SK-N-SH treated with all-trans-retinoic acid at 6 μM for 48 hours (cell line): Measurements from ENCODE around the gene CDKN2B.

Experiments
- ATAC-seq: fragments of 200-7000 bp; cut with Tn5 transposase; 3 replicates; pipeline ENCODE4 v1.9.1; 2020; ENCODE audit warnings: mild to moderate bottlenecking, moderate library complexity
- ARNTL ChIP-seq: fragments of 450-650 bp; formaldehyde crosslinking; IDR thresholded peaks from 2 replicates; pipeline ENCODE4 v1.5.0; 2020; ENCODE audit warnings: low read depth, mild to moderate bottlenecking, moderate library complexity, borderline replicate concordance
- BACH2 ChIP-seq: fragments of 250-450 bp; sonication (Bioruptor Pico); IDR thresholded peaks from 2 replicates; pipeline ENCODE4 v1.9.0; 2021; ENCODE audit warnings: mild to moderate bottlenecking, borderline replicate concordance
- CSDC2 ChIP-seq: fragments of 250-450 bp; sonication (Bioruptor Pico); IDR thresholded peaks from 2 replicates; pipeline ENCODE4 v1.5.0; 2020; ENCODE audit warnings: mild to moderate bottlenecking, moderate library complexity
- CSRNP3 ChIP-seq: fragments of 250-450 bp; sonication (Bioruptor Pico); IDR thresholded peaks from 2 replicates; pipeline ENCODE4 v1.5.1; 2021; ENCODE audit warnings: mild to moderate bottlenecking, moderate library complexity
- ESRRG ChIP-seq: fragments of 250-450 bp; sonication (Bioruptor Pico); IDR thresholded peaks from 2 replicates; pipeline ENCODE4 v1.6.1; 2021; ENCODE audit warnings: mild to moderate bottlenecking
- GLIS3 ChIP-seq: fragments of 250-450 bp; sonication (Bioruptor Pico); IDR thresholded peaks from 2 replicates; pipeline ENCODE4 v1.5.0; 2020; ENCODE audit warnings: mild to moderate bottlenecking, moderate library complexity
- ISL1 ChIP-seq: fragments of 250-450 bp; sonication (Bioruptor Pico); IDR thresholded peaks from 2 replicates; pipeline ENCODE4 v2.1.2; 2022; ENCODE audit warnings: mild to moderate bottlenecking, moderate library complexity
- OSR1 ChIP-seq: fragments of 250-450 bp; sonication (Bioruptor Pico); IDR thresholded peaks from 2 replicates; pipeline ENCODE4 v1.8.0; 2022; ENCODE audit warnings: moderate library complexity, mild to moderate bottlenecking, inconsistent platforms
- PATZ1 ChIP-seq: fragments of 250-450 bp; sonication (Bioruptor Pico); IDR thresholded peaks from 2 replicates; pipeline ENCODE4 v1.8.0; 2020; ENCODE audit warnings: mild to moderate bottlenecking, moderate library complexity, borderline replicate concordance
- POU6F1 ChIP-seq: fragments of 250-450 bp; sonication (Bioruptor Pico); IDR thresholded peaks from 2 replicates; pipeline ENCODE4 v1.8.0; 2021; ENCODE audit warnings: low read depth, mild to moderate bottlenecking, moderate library complexity, borderline replicate concordance
- PPARA ChIP-seq: fragments of 250-450 bp; sonication (Bioruptor Pico); IDR thresholded peaks from 2 replicates; pipeline ENCODE4 v1.5.0; 2020; ENCODE audit warnings: mild to moderate bottlenecking, borderline replicate concordance
- RARB ChIP-seq: fragments of 250-450 bp; sonication (Bioruptor Pico); IDR thresholded peaks from 2 replicates; pipeline ENCODE4 v1.8.0; 2021; ENCODE audit warnings: mild to moderate bottlenecking, moderate library complexity
- SNAI2 ChIP-seq: fragments of 250-450 bp; sonication (Bioruptor Pico); IDR thresholded peaks from 2 replicates; pipeline ENCODE4 v1.5.0; 2020; ENCODE audit warnings: mild to moderate bottlenecking, moderate library complexity
- TCF4 ChIP-seq: fragments of 250-450 bp; sonication (Bioruptor Pico); IDR thresholded peaks from 2 replicates; pipeline ENCODE4 v1.8.0; 2021; ENCODE audit warnings: mild to moderate bottlenecking, moderate library complexity, borderline replicate concordance
- TOX ChIP-seq: fragments of 250-450 bp; sonication (Bioruptor Pico); IDR thresholded peaks from 2 replicates; pipeline ENCODE4 v1.8.0; 2021; ENCODE audit warnings: mild to moderate bottlenecking, moderate library complexity, borderline replicate concordance
- TSHZ2 ChIP-seq: fragments of 250-450 bp; sonication (Bioruptor Pico); IDR thresholded peaks from 2 replicates; pipeline ENCODE4 v1.5.0; 2020; ENCODE audit warnings: mild to moderate bottlenecking, moderate library complexity
- ZC3H10 ChIP-seq: fragments of 250-450 bp; sonication (Bioruptor Pico); IDR thresholded peaks from 2 replicates; pipeline ENCODE4 v1.5.1; 2021; ENCODE audit warnings: mild to moderate bottlenecking, moderate library complexity
- ZFP3 ChIP-seq: fragments of 250-450 bp; sonication (Bioruptor Pico); IDR thresholded peaks from 2 replicates; pipeline ENCODE4 v1.5.0; 2020; ENCODE audit warnings: mild to moderate bottlenecking, moderate library complexity
- ZFP30 ChIP-seq: fragments of 450-650 bp; formaldehyde crosslinking; IDR thresholded peaks from 2 replicates; pipeline ENCODE4 v1.5.0; 2022; ENCODE audit warnings: mild to moderate bottlenecking, moderate library complexity
- ZNF565 ChIP-seq: fragments of 450-650 bp; formaldehyde crosslinking; conservative IDR thresholded peaks from 2 replicates; pipeline ENCODE4 v1.5.0; 2020; ENCODE audit warnings: low read depth, mild to moderate bottlenecking, moderate library complexity
- ZNF70 ChIP-seq: fragments of 450-650 bp; formaldehyde crosslinking; IDR thresholded peaks from 2 replicates; pipeline ENCODE4 v1.5.0; 2020; ENCODE audit warnings: mild to moderate bottlenecking, moderate library complexity
- ZNF8 ChIP-seq: fragments of 450-650 bp; formaldehyde crosslinking; IDR thresholded peaks from 2 replicates; pipeline ENCODE4 v1.5.0; 2020; ENCODE audit warnings: mild to moderate bottlenecking, moderate library complexity

The CDKN2B gene

GRCh38 chr9:22044583-22044982 is 35.5 kb upstream of the CDKN2B start:
- TF ChIP-seq GLIS3 (CRISPR knock-in tag) (no peak), PPARA (no peak), ZNF8 (no peak), POU6F1 (CRISPR knock-in tag) (no peak)
- TF ChIP-seq, all 23 proteins: peak for 0
- peak; percentile 50 for ATAC-seq

- ATAC-seq, result no peak
Measured at GRCh38 chr9:22043928-22044327, 34.8 kb upstream of the CDKN2B start.

GRCh38 chr9:22041775-22042174 is 32.7 kb upstream of the CDKN2B start:
- TF ChIP-seq GLIS3 (CRISPR knock-in tag) (no peak), TSHZ2 (CRISPR knock-in tag) (no peak), TCF4 (CRISPR knock-in tag) (no peak), PATZ1 (CRISPR knock-in tag) (no peak), BACH2 (CRISPR knock-in tag) (no peak), ZC3H10 (CRISPR knock-in tag) (no peak), TOX (CRISPR knock-in tag) (no peak), ZFP3 (no peak)
- peak; percentile 32 for ATAC-seq

More at GRCh38 chr9:22043928-22044327, 34.8 kb upstream of the CDKN2B start:
- TF ChIP-seq BACH2 (CRISPR knock-in tag) (no peak), POU6F1 (CRISPR knock-in tag) (no peak), GLIS3 (CRISPR knock-in tag) (no peak), SNAI2 (no peak), ZNF8 (no peak), ZFP3 (no peak), ZNF565 (CRISPR knock-in tag) (no peak), ARNTL (CRISPR knock-in tag) (no peak), TSHZ2 (CRISPR knock-in tag) (no peak), ZNF70 (CRISPR knock-in tag) (no peak), RARB (CRISPR knock-in tag) (no peak)

- ATAC-seq, result no peak
- TF ChIP-seq ZNF565 (CRISPR knock-in tag) (no peak), ISL1 (CRISPR knock-in tag) (no peak), ZFP30 (no peak), ZNF8 (no peak), CSRNP3 (no peak), PPARA (no peak), OSR1 (CRISPR knock-in tag) (no peak), SNAI2 (no peak), CSDC2 (CRISPR knock-in tag) (no peak), ZC3H10 (CRISPR knock-in tag) (no peak), POU6F1 (CRISPR knock-in tag) (no peak), ESRRG (CRISPR knock-in tag) (no peak), TOX (CRISPR knock-in tag) (no peak), TCF4 (CRISPR knock-in tag) (no peak), RARB (CRISPR knock-in tag) (no peak)
Measured at GRCh38 chr9:22041344-22041743, 32.2 kb upstream of the CDKN2B start.
